HepG2 (cell line): ENCODE results near the gene STUB1. TPM values are rescaled to one million over a fixed set of nuclear protein-coding genes. Genes with fewer than 3 reads are reported as not detected.
A peak's percentile ranks its signal among the peaks of the same experiment; 100 is the strongest.

Source experiments
- ATF7 ChIP-seq, 2 experiments: fragments of 450-650 bp in 1 of 2; sonication (generic) in 1 of 2; formaldehyde crosslinking in 1 of 2; IDR thresholded peaks; 2 replicates each; pipeline versions ENCODE4 v1.4.0 to v1.6.1; 2016 to 2020; ENCODE audit warnings: antibody characterized with exemption in 1 of 2, mild to moderate bottlenecking in 1 of 2, missing genetic modification reagents in 1 of 2
- ELF1 ChIP-seq: sonication (generic); formaldehyde crosslinking; IDR thresholded peaks from 2 replicates; pipeline ENCODE4 v1.4.0; 2020; ENCODE audit warnings: missing genetic modification reagents
- KAT2B ChIP-seq: fragments of 150-350 bp; IDR thresholded peaks from 2 replicates; pipeline ENCODE4 v1.6.1; 2014; ENCODE audit warnings: low read depth, low read length, borderline replicate concordance
- NR2C2 ChIP-seq: sonication (generic); formaldehyde crosslinking; IDR thresholded peaks from 2 replicates; pipeline ENCODE4 v1.4.0; 2020; ENCODE audit warnings: missing genetic modification reagents, mild to moderate bottlenecking, moderate library complexity, borderline replicate concordance
- PATZ1 ChIP-seq: sonication (generic); formaldehyde crosslinking; IDR thresholded peaks from 2 replicates; pipeline ENCODE4 v1.4.0; 2020; ENCODE audit warnings: missing genetic modification reagents
- RFXANK ChIP-seq: IDR thresholded peaks from 2 replicates; pipeline ENCODE4 v1.6.1; 2016
- RNF2 ChIP-seq: fragments of 450-650 bp; conservative IDR thresholded peaks from 2 replicates; pipeline ENCODE4 v1.6.1; 2016; ENCODE audit warnings: low read depth
- THAP7 ChIP-seq: sonication (generic); formaldehyde crosslinking; IDR thresholded peaks from 2 replicates; pipeline ENCODE4 v1.8.1; 2023; ENCODE audit warnings: mild to moderate bottlenecking, missing genetic modification reagents
- THAP9 ChIP-seq: sonication (generic); formaldehyde crosslinking; IDR thresholded peaks from 2 replicates; pipeline ENCODE4; 2020; ENCODE audit warnings: missing genetic modification reagents, mild to moderate bottlenecking, borderline replicate concordance
- U2AF2 ChIP-seq: fragments of 200-400 bp; formaldehyde crosslinking; IDR thresholded peaks from 2 replicates; pipeline ENCODE4 v1.6.1; 2017; ENCODE audit warnings: low read depth, mild to moderate bottlenecking, low read length
- ZBTB40 ChIP-seq, 2 experiments: fragments of 450-650 bp in 1 of 2; sonication (generic) in 1 of 2; formaldehyde crosslinking in 1 of 2; IDR thresholded peaks; 2 replicates each; pipeline versions ENCODE4 v1.6.1 to v1.8.0; 2016 to 2022; ENCODE audit warnings: antibody characterized with exemption in 1 of 2, mild to moderate bottlenecking in 1 of 2, missing genetic modification reagents in 1 of 2
- ZNF317 ChIP-seq: sonication (generic); formaldehyde crosslinking; IDR thresholded peaks from 2 replicates; pipeline ENCODE4 v1.5.0; 2020; ENCODE audit warnings: mild to moderate bottlenecking, missing genetic modification reagents
- ZNF558 ChIP-seq: sonication (generic); formaldehyde crosslinking; IDR thresholded peaks from 2 replicates; pipeline ENCODE4 v1.9.0; 2022; ENCODE audit warnings: mild to moderate bottlenecking, missing genetic modification reagents, borderline replicate concordance
- ZNF747 ChIP-seq: sonication (generic); formaldehyde crosslinking; IDR thresholded peaks from 2 replicates; pipeline ENCODE4 v1.8.1; 2023; ENCODE audit warnings: missing genetic modification reagents, mild to moderate bottlenecking, borderline replicate concordance
- polyA plus RNA-seq, 8 experiments: library from polyadenylated mRNA; depleted of rRNA in 3 of 8; stranded (reverse) in 7 of 8; unstranded in 1 of 8; fragments of >200 nt; fragmentation: Illumina TruSeq in 4 of 8; extraction: Trizol in 4 of 8; gene quantifications; 2 replicates each; pipeline versions ENCODE4 v1.2.1 to v1.2.3, GENCODE V29; 2011 to 2016; ENCODE audit warnings: low read depth in 4 of 8, missing spikeins in 1 of 8, mixed read lengths in 1 of 8; ENCODE audit not compliant: insufficient read depth in 1 of 8
- total RNA-seq, 5 experiments: library from RNA; depleted of rRNA; stranded (reverse); fragments of >200 nt; fragmentation: Illumina TruSeq; extraction: Trizol; gene quantifications; 2 replicates each; pipeline ENCODE4 v1.2.3, GENCODE V29; 2016; ENCODE audit warnings: low read depth in 1 of 5

The STUB1 gene
- total and polyA plus RNA-seq, 2 of the 13 experiments (the other 11 are each of a cell fraction or from before 2014, with no cell fraction given) = 52.9 to 78.2 TPM

- TF ChIP-seq ZNF317 (no peak), U2AF2 (no peak), THAP9 (CRISPR knock-in tag) (no peak), KAT2B (no peak), ZBTB40 (IDR thresholded peaks at IDR 0.05) (no peak), ZBTB40 (CRISPR knock-in tag; IDR thresholded peaks at IDR 0.05) (peak; percentile 63), RNF2 (no peak), PATZ1 (no peak), ZNF747 (no peak), ATF7 (IDR thresholded peaks at IDR 0.05) (no peak), ATF7 (CRISPR knock-in tag; IDR thresholded peaks at IDR 0.05) (no peak), ELF1 (CRISPR knock-in tag) (no peak), THAP7 (CRISPR knock-in tag) (no peak; the same call in 1 of the 2 replicates), NR2C2 (CRISPR knock-in tag) (no peak), ZNF558 (no peak), RFXANK (CRISPR knock-in tag) (no peak)
Observed at GRCh38 chr16:635573-636205, 44.5 kb upstream of the STUB1 start (continued).
